SK-N-SH (cell line): ENCODE measurements around the gene ERC1.

Source experiments
- EP300 ChIP-seq, 2 experiments: IDR thresholded peaks; 2 replicates each; pipeline versions ENCODE4 v1.4.0 to v1.6.1; 2012; ENCODE audit warnings: borderline replicate concordance in 1 of 2, low read depth in 1 of 2, low read length in 1 of 2
- MXI1 ChIP-seq: IDR thresholded peaks from 2 replicates; pipeline ENCODE4 v1.6.1; 2012; ENCODE audit warnings: mild to moderate bottlenecking, low read depth, low read length, improper control_type of control experiment
- NRF1 ChIP-seq: IDR thresholded peaks from 2 replicates; pipeline ENCODE4 v1.6.1; 2012; ENCODE audit warnings: low read depth, mild to moderate bottlenecking, low read length
- POLR2AphosphoS5 ChIP-seq: IDR thresholded peaks from 2 replicates; pipeline ENCODE4 v1.6.1; 2012; ENCODE audit warnings: low read depth, low read length
- RAD21 ChIP-seq: IDR thresholded peaks from 2 replicates; pipeline ENCODE4 v1.6.1; 2012; ENCODE audit warnings: mild to moderate bottlenecking, low read length
- RFX5 ChIP-seq: IDR thresholded peaks from 2 replicates; pipeline ENCODE4 v1.6.1; 2012; ENCODE audit warnings: mild to moderate bottlenecking, improper control_type of control experiment, low read length
- TF ChIP-seq, protein P1 (sequence below): fragments of 200-600 bp; sonication (generic); IDR thresholded peaks from 2 replicates; pipeline ENCODE4 v1.6.1; 2017; ENCODE audit warnings: antibody characterized with exemption, mild to moderate bottlenecking, moderate library complexity
- TF ChIP-seq, protein P2 (sequence below): fragments of 150-350 bp; IDR thresholded peaks from 2 replicates; pipeline ENCODE4 v1.6.1; 2017; ENCODE audit warnings: antibody characterized with exemption, low read length, low read depth, borderline replicate concordance

DNA sequence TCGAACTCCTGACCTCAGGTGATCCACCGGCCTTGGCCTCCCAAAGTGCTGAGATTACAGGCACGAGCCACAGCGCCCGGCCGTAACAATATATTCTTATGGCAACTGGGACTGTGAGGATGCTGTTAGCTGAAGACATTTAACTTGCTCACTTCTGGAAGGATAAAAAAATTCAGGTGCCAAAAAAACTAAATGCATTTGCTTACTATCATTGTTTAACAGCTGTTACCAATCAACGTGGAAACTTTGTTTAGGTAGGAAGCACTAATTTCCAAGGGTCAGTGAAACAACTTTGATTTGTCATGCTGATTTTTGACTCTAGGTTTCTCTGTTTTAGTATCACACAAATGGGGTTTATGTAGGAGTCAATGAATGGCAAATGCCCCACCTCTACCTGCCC lies 297.3 kb downstream of the ERC1 start:
- TF ChIP-seq MXI1 (no peak), EP300 (IDR thresholded peaks at IDR 0.05; ENCODE audit: borderline replicate concordance in 1 of 2, low read depth in 1 of 2, low read length in 1 of 2) (no peak), POLR2AphosphoS5 (no peak), RAD21 (no peak), NRF1 (no peak), RFX5 (no peak)
- TF ChIP-seq, protein P1, sequence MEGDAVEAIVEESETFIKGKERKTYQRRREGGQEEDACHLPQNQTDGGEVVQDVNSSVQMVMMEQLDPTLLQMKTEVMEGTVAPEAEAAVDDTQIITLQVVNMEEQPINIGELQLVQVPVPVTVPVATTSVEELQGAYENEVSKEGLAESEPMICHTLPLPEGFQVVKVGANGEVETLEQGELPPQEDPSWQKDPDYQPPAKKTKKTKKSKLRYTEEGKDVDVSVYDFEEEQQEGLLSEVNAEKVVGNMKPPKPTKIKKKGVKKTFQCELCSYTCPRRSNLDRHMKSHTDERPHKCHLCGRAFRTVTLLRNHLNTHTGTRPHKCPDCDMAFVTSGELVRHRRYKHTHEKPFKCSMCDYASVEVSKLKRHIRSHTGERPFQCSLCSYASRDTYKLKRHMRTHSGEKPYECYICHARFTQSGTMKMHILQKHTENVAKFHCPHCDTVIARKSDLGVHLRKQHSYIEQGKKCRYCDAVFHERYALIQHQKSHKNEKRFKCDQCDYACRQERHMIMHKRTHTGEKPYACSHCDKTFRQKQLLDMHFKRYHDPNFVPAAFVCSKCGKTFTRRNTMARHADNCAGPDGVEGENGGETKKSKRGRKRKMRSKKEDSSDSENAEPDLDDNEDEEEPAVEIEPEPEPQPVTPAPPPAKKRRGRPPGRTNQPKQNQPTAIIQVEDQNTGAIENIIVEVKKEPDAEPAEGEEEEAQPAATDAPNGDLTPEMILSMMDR: no peak
- TF ChIP-seq, protein P2, sequence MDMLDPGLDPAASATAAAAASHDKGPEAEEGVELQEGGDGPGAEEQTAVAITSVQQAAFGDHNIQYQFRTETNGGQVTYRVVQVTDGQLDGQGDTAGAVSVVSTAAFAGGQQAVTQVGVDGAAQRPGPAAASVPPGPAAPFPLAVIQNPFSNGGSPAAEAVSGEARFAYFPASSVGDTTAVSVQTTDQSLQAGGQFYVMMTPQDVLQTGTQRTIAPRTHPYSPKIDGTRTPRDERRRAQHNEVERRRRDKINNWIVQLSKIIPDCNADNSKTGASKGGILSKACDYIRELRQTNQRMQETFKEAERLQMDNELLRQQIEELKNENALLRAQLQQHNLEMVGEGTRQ: no peak
